ENCODE measurements around the gene OSMR.

Gene OSMR

DNA sequence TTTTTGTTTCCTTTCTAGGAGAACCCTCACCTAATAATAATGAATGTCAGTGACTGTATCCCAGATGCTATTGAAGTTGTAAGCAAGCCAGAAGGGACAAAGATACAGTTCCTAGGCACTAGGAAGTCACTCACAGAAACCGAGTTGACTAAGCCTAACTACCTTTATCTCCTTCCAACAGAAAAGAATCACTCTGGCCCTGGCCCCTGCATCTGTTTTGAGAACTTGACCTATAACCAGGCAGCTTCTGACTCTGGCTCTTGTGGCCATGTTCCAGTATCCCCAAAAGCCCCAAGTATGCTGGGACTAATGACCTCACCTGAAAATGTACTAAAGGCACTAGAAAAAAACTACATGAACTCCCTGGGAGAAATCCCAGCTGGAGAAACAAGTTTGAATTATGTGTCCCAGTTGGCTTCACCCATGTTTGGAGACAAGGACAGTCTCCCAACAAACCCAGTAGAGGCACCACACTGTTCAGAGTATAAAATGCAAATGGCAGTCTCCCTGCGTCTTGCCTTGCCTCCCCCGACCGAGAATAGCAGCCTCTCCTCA is 87.1 kb downstream of the OSMR start:
- Histone ChIP-seq H3K27ac (ENCODE audit: low read length) (no peak overlapping the region), H2AFZ (ENCODE audit: low read depth, low read length) (no peak overlapping the region), H4K20me1 (ENCODE audit: insufficient read depth, low read length) (no peaks in the 10 kb centered on the region), H3K4me2 (ENCODE audit: insufficient read depth, low read length) (no peak overlapping the region), H3K27me3 (ENCODE audit: insufficient read depth, low read length, poor library complexity) (no peaks in the 10 kb centered on the region), H3K36me3 (ENCODE audit: insufficient read depth, low read length) (0 out of 2 replicates have a peak, but pooled peaks cover 3% of the 10 kb centered on the region), H3K4me3 (ENCODE audit: low read depth in 1 of 2, low read length in 2 of 2) (no peak overlapping the region), H3K9ac (ENCODE audit: low read depth, low read length) (no peak overlapping the region), H3K4me1 (ENCODE audit: insufficient read depth, low read length) (no peaks in the 10 kb centered on the region), H3K9me3 (ENCODE audit: insufficient read depth, low read length, severe bottlenecking) (no peaks in the 10 kb centered on the region), H3K79me2 (ENCODE audit: insufficient read depth, low read length) (no peaks in the 10 kb centered on the region)
- 0 out of 3 replicates have a peak, but pooled peaks have one; percentile 13 for ATAC-seq (ENCODE audit: insufficient read depth, low read depth)
- no peak for DNase-seq
- TF ChIP-seq EZH2 (IDR thresholded peaks at IDR 0.05; ENCODE audit: borderline replicate concordance, low read depth, low read length, severe bottlenecking): no peak
- TF ChIP-seq, protein P1, sequence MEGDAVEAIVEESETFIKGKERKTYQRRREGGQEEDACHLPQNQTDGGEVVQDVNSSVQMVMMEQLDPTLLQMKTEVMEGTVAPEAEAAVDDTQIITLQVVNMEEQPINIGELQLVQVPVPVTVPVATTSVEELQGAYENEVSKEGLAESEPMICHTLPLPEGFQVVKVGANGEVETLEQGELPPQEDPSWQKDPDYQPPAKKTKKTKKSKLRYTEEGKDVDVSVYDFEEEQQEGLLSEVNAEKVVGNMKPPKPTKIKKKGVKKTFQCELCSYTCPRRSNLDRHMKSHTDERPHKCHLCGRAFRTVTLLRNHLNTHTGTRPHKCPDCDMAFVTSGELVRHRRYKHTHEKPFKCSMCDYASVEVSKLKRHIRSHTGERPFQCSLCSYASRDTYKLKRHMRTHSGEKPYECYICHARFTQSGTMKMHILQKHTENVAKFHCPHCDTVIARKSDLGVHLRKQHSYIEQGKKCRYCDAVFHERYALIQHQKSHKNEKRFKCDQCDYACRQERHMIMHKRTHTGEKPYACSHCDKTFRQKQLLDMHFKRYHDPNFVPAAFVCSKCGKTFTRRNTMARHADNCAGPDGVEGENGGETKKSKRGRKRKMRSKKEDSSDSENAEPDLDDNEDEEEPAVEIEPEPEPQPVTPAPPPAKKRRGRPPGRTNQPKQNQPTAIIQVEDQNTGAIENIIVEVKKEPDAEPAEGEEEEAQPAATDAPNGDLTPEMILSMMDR (IDR thresholded peaks at IDR 0.05; ENCODE audit: borderline replicate concordance, extremely low read depth, low read length, poor library complexity, severe bottlenecking): no peak

DNA sequence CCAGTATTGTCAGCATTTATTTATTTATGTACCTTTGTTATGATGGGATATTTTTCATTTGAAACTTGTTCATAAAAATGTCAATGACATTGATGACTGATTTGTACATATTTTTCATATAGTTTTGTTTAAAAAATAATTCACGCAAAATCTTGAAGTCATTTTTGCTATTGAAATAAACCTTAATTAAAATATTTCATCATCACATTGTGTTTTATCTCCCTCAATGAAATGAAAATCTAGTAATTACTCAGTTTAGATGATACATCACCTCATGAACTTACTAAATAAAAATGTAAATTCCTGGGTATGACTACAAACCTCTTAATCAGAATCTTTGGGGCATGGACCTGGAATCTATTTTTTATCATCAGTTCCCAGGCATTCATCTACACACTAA is 89.6 kb downstream of the OSMR start:
- no peak for DNase-seq
- Histone ChIP-seq H4K20me1 (ENCODE audit: insufficient read depth, low read length) (no peaks in the 10 kb centered on the region), H3K36me3 (ENCODE audit: insufficient read depth, low read length) (peaks cover 13% of the 10 kb centered on the region; the same call in 1 of the 2 replicates), H3K4me3 (ENCODE audit: low read depth in 1 of 2, low read length in 2 of 2) (no peak overlapping the region), H3K79me2 (ENCODE audit: insufficient read depth, low read length) (no peaks in the 10 kb centered on the region), H3K4me2 (ENCODE audit: insufficient read depth, low read length) (no peak overlapping the region), H3K4me1 (ENCODE audit: insufficient read depth, low read length) (no peaks in the 10 kb centered on the region), H3K27me3 (ENCODE audit: insufficient read depth, low read length, poor library complexity) (no peaks in the 10 kb centered on the region), H3K27ac (ENCODE audit: low read length) (no peak overlapping the region), H3K9ac (ENCODE audit: low read depth, low read length) (no peak overlapping the region), H3K9me3 (ENCODE audit: insufficient read depth, low read length, severe bottlenecking) (no peaks in the 10 kb centered on the region), H2AFZ (ENCODE audit: low read depth, low read length) (no peak overlapping the region)
- no peak for TF ChIP-seq EZH2 (IDR thresholded peaks at IDR 0.05; ENCODE audit: borderline replicate concordance, low read depth, low read length, severe bottlenecking)
- TF ChIP-seq, protein P1 (IDR thresholded peaks at IDR 0.05; ENCODE audit: borderline replicate concordance, extremely low read depth, low read length, poor library complexity, severe bottlenecking): no peak
- no peak for ATAC-seq (ENCODE audit: insufficient read depth, low read depth)

DNA sequence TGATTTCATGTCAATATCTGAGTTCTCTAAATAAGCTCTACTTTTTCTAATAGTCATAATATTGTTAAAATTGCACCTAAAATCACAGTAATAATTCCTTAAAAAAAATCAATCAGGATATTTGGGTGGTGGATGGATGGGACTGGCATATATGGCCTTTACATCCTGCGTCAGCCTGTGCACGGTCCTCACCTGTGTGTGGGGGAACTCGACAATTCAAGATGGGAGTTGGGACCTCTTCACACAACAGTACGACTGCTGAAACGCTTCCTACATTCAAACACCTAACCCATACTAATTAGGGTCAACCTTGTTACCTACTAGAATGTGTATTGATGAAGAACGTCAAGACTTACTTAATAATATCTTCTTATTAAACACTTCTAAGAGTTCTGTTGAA is 90.5 kb downstream of the OSMR start:
- no peaks in the 10 kb centered on the region for H3K79me2 ChIP-seq (ENCODE audit: insufficient read depth, low read length)
- H3K4me3 ChIP-seq (ENCODE audit: low read depth in 1 of 2, low read length in 2 of 2): no peak overlapping the region
- H3K27ac ChIP-seq (ENCODE audit: low read length): no peak overlapping the region
- TF ChIP-seq, protein P1 (IDR thresholded peaks at IDR 0.05; ENCODE audit: borderline replicate concordance, extremely low read depth, low read length, poor library complexity, severe bottlenecking): no peak
- TF ChIP-seq EZH2 (IDR thresholded peaks at IDR 0.05; ENCODE audit: borderline replicate concordance, low read depth, low read length, severe bottlenecking): no peak
- no peaks in the 10 kb centered on the region for H3K9me3 ChIP-seq (ENCODE audit: insufficient read depth, low read length, severe bottlenecking)
- H2AFZ ChIP-seq (ENCODE audit: low read depth, low read length): no peak overlapping the region
- H3K4me1 ChIP-seq (ENCODE audit: insufficient read depth, low read length): no peaks in the 10 kb centered on the region
- peaks cover 17% of the 10 kb centered on the region; the same call in 1 of the 2 replicates for H3K36me3 ChIP-seq (ENCODE audit: insufficient read depth, low read length)
- H3K27me3 ChIP-seq (ENCODE audit: insufficient read depth, low read length, poor library complexity): no peaks in the 10 kb centered on the region
- no peak overlapping the region for H3K9ac ChIP-seq (ENCODE audit: low read depth, low read length)
- ATAC-seq (ENCODE audit: insufficient read depth, low read depth): peak; percentile 29; the same call in 1 of the 3 replicates
- H4K20me1 ChIP-seq (ENCODE audit: insufficient read depth, low read length): no peaks in the 10 kb centered on the region
- no peak for DNase-seq
- H3K4me2 ChIP-seq (ENCODE audit: insufficient read depth, low read length): no peak overlapping the region

All from DND-41 (cell line).